Midbrain (tissue), 1 donor: ENCODE measurements around the gene MXRA8.

Experiments used
- DNase-seq: peaks from one replicate; lab custom pipeline; 2025; lab: John Stamatoyannopoulos, UW

Gene MXRA8

DNA sequence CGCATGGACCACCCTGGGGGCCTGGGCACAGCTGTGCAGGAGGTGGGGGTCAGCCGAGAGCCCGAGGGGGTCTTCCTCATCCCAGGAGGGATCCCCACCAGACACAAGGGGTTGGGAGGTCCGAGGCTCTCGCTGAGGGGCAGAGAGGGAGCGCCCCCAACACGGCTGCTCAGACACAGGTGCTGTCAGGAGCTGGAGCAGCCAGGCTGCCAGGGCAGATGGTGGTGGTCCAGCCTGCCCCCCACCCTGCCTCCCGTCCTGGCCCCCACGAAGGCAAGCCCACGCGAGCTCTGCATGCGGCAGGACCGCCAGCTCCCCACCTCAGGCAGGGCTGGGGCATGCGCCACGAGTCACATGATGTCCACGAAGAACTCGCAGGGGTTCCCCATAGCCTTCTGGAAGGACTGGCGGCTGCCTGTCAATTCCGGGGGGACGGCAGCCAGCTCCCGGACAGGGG lies 22.5 kb downstream of the MXRA8 start:
- no peak for DNase-seq

- no peak for DNase-seq
Measured at GRCh38 chr1:1335283-1335682, 23.1 kb downstream of the MXRA8 start.

DNA sequence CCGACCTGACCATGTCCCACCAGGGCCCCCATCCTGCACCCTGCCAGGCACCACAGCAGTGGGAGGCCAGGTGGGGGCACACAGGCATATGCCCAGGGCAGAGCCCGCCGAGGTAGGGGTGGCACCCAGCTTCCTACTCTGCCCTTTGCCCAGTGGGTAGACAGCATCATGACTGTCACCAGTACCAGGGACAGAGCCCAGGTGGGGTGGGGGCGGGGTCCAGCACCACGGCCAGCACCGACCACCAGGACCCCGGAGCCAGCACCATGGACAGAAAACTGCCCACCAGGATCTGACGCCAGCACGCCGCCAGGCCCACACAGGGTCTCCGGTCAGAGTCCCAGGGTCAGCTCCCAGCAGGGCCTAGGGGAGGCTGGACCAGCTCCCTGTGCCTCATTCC lies 23.5 kb downstream of the MXRA8 start:
- DNase-seq, result no peak

DNA sequence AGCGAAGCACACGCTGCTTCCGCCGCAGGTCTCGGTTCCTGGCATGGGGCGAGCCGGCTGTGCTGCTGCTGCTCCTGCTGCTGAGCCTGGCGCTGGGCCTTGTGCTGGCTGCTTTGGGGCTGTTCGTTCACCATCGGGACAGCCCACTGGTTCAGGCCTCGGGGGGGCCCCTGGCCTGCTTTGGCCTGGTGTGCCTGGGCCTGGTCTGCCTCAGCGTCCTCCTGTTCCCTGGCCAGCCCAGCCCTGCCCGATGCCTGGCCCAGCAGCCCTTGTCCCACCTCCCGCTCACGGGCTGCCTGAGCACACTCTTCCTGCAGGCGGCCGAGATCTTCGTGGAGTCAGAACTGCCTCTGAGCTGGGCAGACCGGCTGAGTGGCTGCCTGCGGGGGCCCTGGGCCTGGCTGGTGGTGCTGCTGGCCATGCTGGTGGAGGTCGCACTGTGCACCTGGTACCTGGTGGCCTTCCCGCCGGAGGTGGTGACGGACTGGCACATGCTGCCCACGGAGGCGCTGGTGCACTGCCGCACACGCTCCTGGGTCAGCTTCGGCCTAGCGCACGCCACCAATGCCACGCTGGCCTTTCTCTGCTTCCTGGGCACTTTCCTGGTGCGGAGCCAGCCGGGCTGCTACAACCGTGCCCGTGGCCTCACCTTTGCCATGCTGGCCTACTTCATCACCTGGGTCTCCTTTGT lies 24.7 kb downstream of the MXRA8 start:
- DNase-seq, result no peak

DNA sequence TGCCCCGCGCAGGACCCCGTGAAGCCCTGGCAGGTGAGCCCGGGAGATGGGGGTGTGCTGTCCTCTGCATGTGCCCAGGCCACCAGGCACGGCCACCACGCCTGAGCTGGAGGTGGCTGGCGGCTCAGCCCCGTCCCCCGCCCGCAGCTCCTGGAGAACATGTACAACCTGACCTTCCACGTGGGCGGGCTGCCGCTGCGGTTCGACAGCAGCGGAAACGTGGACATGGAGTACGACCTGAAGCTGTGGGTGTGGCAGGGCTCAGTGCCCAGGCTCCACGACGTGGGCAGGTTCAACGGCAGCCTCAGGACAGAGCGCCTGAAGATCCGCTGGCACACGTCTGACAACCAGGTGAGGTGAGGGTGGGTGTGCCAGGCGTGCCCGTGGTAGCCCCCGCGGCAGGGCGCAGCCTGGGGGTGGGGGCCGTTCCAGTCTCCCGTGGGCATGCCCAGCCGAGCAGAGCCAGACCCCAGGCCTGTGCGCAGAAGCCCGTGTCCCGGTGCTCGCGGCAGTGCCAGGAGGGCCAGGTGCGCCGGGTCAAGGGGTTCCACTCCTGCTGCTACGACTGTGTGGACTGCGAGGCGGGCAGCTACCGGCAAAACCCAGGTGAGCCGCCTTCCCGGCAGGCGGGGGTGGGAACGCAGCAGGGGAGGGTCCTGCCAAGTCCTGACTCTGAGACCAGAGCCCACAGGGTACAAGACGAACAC lies 25.4 kb downstream of the MXRA8 start:
- DNase-seq, result no peak

GRCh38 chr1:1332031-1332755 lies 26.2 kb downstream of the MXRA8 start:
- DNase-seq, result no peak

GRCh38 chr1:1331068-1331965 lies 27.0 kb downstream of the MXRA8 start, which contains the start of gene TAS1R3:
TAS1R3 (plus strand) TSS chr1:1331280; CDS start chr1:1331346, 66 bp downstream.
- DNase-seq, result no peak

DNA sequence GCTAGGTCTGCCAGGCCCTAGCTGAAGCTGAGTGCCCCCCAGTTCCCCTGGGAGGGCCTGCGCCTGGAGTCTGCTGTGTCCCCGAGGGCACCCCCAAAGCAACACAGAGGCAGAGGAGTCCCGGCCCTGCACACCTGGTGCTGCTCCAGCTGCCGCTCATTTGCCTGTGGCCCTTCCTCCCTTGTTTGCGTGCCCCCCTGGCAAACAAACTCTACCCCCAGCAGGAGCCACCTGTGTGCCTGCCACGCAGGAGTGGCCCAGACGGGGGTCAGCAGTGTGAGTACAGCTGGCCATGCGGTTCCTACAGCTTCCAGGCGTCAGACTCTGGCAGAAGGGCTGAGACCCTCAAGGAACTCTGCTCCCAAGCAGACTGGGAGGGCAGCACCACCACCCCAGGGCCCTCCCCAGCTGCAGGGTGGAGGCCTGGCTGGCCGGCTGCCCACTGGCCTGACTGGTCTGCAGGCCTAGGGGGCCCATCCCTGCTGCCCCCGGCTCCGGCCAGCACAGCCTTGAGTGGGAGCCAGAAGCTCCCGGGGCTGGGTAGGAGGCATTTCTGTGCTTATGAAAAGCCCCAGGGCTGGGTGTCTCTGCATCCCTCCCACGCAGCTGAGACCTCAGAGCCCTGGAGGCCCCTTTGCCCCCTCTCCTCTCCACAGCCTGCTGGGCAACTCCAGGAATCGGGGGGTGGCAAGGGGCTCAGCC lies 27.8 kb downstream of the MXRA8 start:
- DNase-seq, result no peak

DNA sequence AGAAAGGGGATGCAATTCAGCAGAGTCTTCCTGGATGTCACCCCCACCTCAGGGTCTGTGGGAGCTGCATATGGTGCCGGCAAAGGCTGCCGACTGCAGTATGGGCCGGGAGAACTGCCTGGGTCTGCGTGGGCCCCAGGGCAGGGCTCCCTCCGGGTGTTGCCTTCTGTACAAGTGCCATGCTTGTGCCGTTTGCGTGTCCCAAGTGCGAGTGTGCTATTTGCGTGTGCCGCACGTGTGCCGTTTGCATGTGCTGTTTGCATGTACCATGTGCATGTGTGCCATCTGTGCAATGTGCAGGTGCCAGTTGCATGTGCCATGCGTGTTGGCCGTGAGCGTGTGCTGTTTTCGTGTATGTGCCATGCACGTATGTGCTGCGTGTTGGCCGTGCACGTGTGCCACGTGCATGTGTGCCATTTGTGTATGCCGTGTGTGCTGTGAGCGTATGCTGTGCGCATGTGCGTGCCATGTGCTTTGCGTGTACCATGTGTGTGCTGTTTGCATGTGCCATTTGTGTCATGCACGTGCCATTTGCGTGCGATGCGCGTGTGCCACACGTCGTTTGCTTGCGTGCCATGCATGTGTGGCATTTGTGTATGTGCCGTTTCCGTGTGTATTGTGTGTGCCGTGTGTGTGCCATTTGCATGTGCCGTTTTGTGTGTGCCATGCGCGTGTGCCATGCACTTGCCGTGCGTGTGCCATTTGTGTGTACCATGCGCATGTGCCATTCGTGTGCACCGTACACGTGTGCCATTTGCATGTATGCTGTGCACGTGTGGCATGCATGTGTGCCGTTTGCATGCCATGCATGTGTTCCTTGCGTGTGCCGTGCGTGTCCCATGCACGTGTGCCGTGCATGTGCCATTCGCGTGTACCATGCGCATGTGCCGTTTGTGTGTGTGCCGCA lies 28.8 kb downstream of the MXRA8 start:
- no peak for DNase-seq

- no peak for DNase-seq
Measured at GRCh38 chr1:1328254-1328653, 30.1 kb downstream of the MXRA8 start.

- no peak for DNase-seq
Measured at GRCh38 chr1:1327291-1327690, 31.1 kb downstream of the MXRA8 start.

DNA sequence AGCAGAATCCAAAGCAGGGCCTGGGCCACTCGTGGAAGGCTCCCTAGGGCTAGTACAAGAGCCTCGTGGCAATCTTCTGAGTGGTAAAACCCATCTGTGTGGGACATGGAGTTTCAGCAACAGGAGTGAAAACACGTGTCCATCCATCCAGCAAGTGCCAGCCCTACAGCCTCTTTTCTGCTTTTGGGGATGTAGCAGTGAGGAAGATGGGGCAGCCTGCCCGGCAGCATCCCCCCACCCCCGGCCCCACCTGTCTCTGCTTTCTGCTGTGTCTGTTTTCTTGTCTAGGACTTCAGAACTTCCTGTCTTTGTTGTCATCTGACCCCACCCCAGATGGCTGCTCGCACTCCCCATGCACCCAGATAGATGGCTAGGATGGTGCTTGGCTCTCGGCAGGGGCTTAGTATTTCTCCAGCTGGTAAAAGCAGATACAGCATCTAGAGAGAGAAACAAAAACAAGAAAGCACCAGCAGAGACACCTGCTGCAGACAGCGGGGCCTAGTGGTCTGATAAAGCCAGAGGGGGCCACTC lies 32.2 kb downstream of the MXRA8 start:
- DNase-seq, result no peak

DNA sequence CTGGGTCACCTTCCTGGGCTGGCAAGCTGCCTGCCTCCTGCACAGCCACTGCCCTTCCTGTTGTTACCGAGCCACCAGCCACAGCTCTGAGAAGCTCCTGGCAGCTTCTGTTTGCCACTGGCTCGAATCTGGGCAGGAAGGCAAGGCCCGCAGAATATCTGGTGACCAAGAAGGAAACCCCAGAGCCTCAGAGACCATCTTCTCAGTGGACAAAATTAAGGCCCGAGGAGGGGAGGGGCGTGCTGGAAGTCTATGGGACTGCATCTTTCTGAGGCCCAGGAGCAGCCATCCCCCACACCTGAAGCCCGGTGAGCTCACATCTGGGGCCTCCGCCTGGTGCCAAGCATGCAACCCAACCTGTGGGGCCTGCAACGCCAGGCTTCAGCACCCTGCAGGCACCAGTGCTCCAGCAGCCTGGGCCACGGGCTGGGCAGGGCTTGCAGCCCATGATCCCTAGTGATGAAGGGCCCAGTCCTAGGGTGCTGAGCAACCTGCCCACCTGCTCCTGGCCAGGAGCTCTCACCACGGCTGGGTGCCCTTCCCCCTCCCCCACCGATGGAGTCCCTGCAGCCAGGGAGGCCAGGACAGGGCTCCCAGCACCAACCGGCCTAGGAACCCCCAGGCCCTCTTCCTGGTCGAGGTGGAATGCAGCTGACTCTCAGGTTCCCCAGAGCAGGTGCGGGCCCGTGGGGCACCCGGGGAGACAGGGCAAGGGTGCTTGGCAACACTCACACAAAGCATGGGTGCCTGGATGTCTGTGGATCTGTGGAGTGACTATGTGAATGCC lies 32.9 kb downstream of the MXRA8 start:
- no peak for DNase-seq

DNA sequence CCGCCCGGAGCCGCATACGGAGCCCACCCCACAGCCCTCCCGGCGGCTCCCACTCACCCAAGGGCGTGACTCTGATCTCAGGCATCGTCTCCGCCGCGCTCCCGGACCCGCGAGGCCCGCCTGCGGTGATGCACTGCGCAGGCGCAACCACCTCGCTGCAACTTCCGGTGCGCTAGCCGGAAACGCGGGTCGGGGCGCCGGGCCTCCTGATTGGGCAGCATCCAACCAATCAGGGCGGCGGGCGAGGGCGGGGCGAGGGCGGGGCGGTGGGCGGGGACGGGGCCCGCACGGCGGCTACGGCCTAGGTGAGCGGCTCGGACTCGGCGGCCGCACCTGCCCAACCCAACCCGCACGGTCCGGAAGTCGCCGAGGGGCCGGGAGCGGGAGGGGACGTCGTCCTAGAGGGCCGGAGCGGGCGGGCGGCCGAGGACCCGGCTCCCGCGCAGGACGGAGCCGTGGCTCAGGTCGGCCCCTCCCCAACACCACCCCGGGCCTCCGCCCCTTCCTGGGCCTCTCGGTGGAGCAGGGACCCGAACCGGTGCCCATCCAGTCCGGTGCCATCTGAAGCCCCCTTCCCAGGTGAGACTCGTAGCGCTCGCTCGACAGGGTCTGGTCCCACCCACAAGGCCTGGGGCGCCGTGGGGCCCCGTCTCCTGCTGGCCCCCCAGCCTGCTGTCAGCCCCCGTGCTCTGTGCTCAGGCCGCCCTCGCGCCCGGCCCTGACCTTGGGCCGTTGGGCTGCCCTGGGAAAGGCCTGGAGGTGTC lies 33.6 kb downstream of the MXRA8 start, which contains the start of the genes CPTP and INTS11:
Gene CPTP (plus strand): TSS at position 279 of the 764 bp plus-strand sequence. CDS start 2,109 bp downstream, outside the sequence.
Gene INTS11 (minus strand): TSS at position 137 of the 764 bp plus-strand sequence. CDS start 52 bp downstream, at position 85.
- DNase-seq, result peak; percentile 90

GRCh38 chr1:1324084-1324523 lies 34.3 kb downstream of the MXRA8 start:
- no peak for DNase-seq

DNA sequence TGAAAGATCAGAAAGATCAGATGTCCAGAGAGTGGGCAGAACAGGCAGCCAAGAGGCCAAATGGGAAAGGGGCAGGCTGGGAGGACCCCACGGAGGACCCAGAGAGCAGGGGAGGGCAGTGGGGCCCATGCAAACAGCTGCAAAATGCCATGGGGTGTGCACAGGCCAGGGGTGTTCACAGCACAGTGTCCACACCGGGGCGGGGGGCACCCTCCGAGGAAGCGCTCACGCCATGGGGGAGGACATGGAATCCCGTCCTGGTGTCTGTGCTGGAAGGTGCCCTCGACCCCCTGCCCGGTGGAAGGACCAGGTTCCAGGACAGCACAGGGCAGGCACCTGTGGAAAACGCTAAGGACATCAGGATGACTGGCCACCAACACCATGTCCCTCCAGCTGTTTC lies 35.4 kb downstream of the MXRA8 start:
- DNase-seq, result no peak

GRCh38 chr1:1322418-1322817 lies 35.9 kb downstream of the MXRA8 start:
- DNase-seq, result no peak

DNA sequence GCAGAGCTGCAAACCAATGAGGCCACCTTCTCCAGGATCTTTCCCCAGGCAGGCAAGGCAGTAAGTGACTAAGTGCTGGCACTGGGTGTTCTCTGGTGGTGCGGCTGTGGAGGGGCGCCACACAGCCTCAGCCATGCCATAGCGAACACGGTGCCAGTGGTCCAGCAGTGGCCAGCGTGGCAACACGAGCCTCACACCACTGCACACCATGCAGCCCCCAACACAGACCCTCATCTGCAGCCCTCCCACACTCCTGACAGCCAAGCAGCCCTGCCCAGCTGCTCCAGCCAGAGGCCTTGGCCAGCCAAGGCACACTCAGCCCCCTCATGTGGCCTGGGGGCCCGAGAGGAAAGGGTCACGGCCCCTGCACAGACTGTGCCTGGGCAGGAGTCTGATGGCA lies 36.9 kb downstream of the MXRA8 start:
- no peak for DNase-seq
